ENCODE measurements around the gene ADRB1. TPM values are rescaled to one million over a fixed set of nuclear protein-coding genes. Genes with fewer than 3 reads are reported as not detected.

ADRB1 gene
- total RNA-seq, 3 donors from 2014 or later, result 0.66 to 2.4 (median 1.3) TPM

GRCh38 chr10:114015708-114016107, 28.0 kb upstream of the ADRB1 start:
- H3K4me1 ChIP-seq, result no peaks in the 10 kb centered on the region
- no peak for DNase-seq (ENCODE audit: low spot score in 2 of 2)
- TF ChIP-seq POLR2A (IDR thresholded peaks at IDR 0.05) (no peak), POLR2AphosphoS5 (IDR thresholded peaks at IDR 0.05) (no peak)
- TF ChIP-seq, protein P1, sequence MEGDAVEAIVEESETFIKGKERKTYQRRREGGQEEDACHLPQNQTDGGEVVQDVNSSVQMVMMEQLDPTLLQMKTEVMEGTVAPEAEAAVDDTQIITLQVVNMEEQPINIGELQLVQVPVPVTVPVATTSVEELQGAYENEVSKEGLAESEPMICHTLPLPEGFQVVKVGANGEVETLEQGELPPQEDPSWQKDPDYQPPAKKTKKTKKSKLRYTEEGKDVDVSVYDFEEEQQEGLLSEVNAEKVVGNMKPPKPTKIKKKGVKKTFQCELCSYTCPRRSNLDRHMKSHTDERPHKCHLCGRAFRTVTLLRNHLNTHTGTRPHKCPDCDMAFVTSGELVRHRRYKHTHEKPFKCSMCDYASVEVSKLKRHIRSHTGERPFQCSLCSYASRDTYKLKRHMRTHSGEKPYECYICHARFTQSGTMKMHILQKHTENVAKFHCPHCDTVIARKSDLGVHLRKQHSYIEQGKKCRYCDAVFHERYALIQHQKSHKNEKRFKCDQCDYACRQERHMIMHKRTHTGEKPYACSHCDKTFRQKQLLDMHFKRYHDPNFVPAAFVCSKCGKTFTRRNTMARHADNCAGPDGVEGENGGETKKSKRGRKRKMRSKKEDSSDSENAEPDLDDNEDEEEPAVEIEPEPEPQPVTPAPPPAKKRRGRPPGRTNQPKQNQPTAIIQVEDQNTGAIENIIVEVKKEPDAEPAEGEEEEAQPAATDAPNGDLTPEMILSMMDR (IDR thresholded peaks at IDR 0.05), result no peak
- no peak overlapping the region for H3K4me3 ChIP-seq
- H3K9me3 ChIP-seq, result peaks cover 0 to 5% of the 10 kb centered on the region in 2 donors
- no peaks in the 10 kb centered on the region for H3K36me3 ChIP-seq
- no peak overlapping the region for H3K27ac ChIP-seq
- no peaks in the 10 kb centered on the region for H3K27me3 ChIP-seq
- intact Hi-C loops (cut with DNase I; ENCODE audit: low total_unique reads), result no loop called here

- intact Hi-C loops (cut with DNase I; ENCODE audit: low total_unique reads), result no loop called here
- TF ChIP-seq, protein P1 (IDR thresholded peaks at IDR 0.05), result no peak
- no peak for TF ChIP-seq POLR2AphosphoS5 (IDR thresholded peaks at IDR 0.05)
Observed at GRCh38 chr10:114017271-114017670, 26.4 kb upstream of the ADRB1 start.

GRCh38 chr10:114017873-114018272, 25.8 kb upstream of the ADRB1 start:
- H3K4me3 ChIP-seq, result no peak overlapping the region
- no peaks in the 10 kb centered on the region for H3K4me1 ChIP-seq
- no peaks in the 10 kb centered on the region for H3K36me3 ChIP-seq
- TF ChIP-seq, protein P1 (IDR thresholded peaks at IDR 0.05), result no peak
- TF ChIP-seq POLR2A (IDR thresholded peaks at IDR 0.05), result no peak
- peaks cover 0 to 5% of the 10 kb centered on the region in 2 donors for H3K9me3 ChIP-seq
- intact Hi-C loops (cut with DNase I; ENCODE audit: low total_unique reads), result no loop called here
- H3K27me3 ChIP-seq, result no peaks in the 10 kb centered on the region
- H3K27ac ChIP-seq, result no peak overlapping the region
- DNase-seq (ENCODE audit: low spot score in 2 of 2), result no peak

More at GRCh38 chr10:114017271-114017670, 26.4 kb upstream of the ADRB1 start:
- no peak overlapping the region for H3K4me3 ChIP-seq
- H3K27ac ChIP-seq, result no peak overlapping the region
- no peaks in the 10 kb centered on the region for H3K4me1 ChIP-seq
- peaks cover 0 to 5% of the 10 kb centered on the region in 2 donors for H3K9me3 ChIP-seq
- DNase-seq (ENCODE audit: low spot score in 2 of 2), result no peak
- H3K36me3 ChIP-seq, result no peaks in the 10 kb centered on the region
- no peaks in the 10 kb centered on the region for H3K27me3 ChIP-seq

GRCh38 chr10:114019226-114019625, 24.4 kb upstream of the ADRB1 start:
- Histone ChIP-seq H3K4me1 (no peaks in the 10 kb centered on the region), H3K4me3 (no peak overlapping the region), H3K27ac (no peak overlapping the region), H3K36me3 (no peaks in the 10 kb centered on the region), H3K9me3 (peaks cover 0 to 5% of the 10 kb centered on the region in 2 donors), H3K27me3 (no peaks in the 10 kb centered on the region)
- no peak for TF ChIP-seq POLR2AphosphoS5 (IDR thresholded peaks at IDR 0.05)
- TF ChIP-seq, protein P1 (IDR thresholded peaks at IDR 0.05), result no peak
- TF ChIP-seq POLR2A (IDR thresholded peaks at IDR 0.05), result no peak
- intact Hi-C loops (cut with DNase I; ENCODE audit: low total_unique reads), result no loop called here
- no peak for DNase-seq (ENCODE audit: low spot score in 2 of 2)

DNA sequence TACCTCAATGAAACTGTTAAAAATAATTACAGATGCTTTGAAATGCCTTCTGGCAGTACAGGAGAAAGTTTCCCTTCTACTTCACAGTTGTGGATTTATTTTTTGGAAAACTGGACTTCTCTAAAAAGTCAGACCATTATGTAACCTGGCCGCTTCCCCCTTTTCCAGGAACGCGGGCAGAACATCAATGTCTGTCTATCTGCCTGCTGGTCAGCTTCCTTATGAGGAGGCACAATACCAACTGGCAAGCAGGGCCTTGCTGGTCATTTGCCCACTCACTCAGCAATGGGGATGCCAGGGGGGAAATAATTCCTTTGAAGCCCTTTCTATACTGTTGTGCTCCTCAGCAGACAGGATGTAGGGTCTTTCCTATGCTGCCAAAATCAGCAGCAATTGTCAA, 22.5 kb upstream of the ADRB1 start:
- DNase-seq (ENCODE audit: low spot score in 2 of 2), result no peak
- Histone ChIP-seq H3K36me3 (no peaks in the 10 kb centered on the region), H3K4me3 (no peak overlapping the region), H3K4me1 (no peaks in the 10 kb centered on the region), H3K9me3 (no peaks in the 10 kb centered on the region), H3K27me3 (no peaks in the 10 kb centered on the region), H3K27ac (no peak overlapping the region)
- TF ChIP-seq, protein P1 (IDR thresholded peaks at IDR 0.05), result no peak
- no peak for TF ChIP-seq POLR2A (IDR thresholded peaks at IDR 0.05)
- intact Hi-C loops (cut with DNase I; ENCODE audit: low total_unique reads), result no loop called here

All from breast epithelium (tissue), 4 donors.